GM18520 (cell line): Measurements from ENCODE around the gene SULT2B1.
A peak's percentile ranks its signal among the peaks of the same experiment; 100 is the strongest.

Experiments
- ATAC-seq: cut with Tn5 transposase; IDR thresholded peaks from one replicate; pipeline ENCODE4 v1.9.1; 2021; ENCODE audit not compliant: unreplicated experiment

Gene SULT2B1

GRCh38 chr19:48633148-48634035, 81.4 kb downstream of the SULT2B1 start:
- ATAC-seq: no peak

- no peak for ATAC-seq
Observed at GRCh38 chr19:48634036-48634342, 82.0 kb downstream of the SULT2B1 start.

GRCh38 chr19:48634424-48635262, 82.7 kb downstream of the SULT2B1 start:
- ATAC-seq: peak; percentile 24

GRCh38 chr19:48635263-48635965, 83.4 kb downstream of the SULT2B1 start:
- ATAC-seq: no peak

- no peak for ATAC-seq
Observed at GRCh38 chr19:48635966-48636858, 84.2 kb downstream of the SULT2B1 start.

- ATAC-seq: no peak
Observed at GRCh38 chr19:48636859-48637448, 85.0 kb downstream of the SULT2B1 start, which contains the start of gene DBP. DBP (minus strand) TSS chr19:48637379; CDS start chr19:48636994, 385 bp downstream.

GRCh38 chr19:48637449-48637947, 85.5 kb downstream of the SULT2B1 start:
- peak; percentile 75 for ATAC-seq

- peak; percentile 8 for ATAC-seq
Observed at GRCh38 chr19:48637948-48638830, 86.2 kb downstream of the SULT2B1 start.

- no peak for ATAC-seq
Observed at GRCh38 chr19:48638831-48639381, 86.9 kb downstream of the SULT2B1 start.

- no peak for ATAC-seq
Observed at GRCh38 chr19:48639483-48640375, 87.8 kb downstream of the SULT2B1 start.

- no peak for ATAC-seq
Observed at GRCh38 chr19:48641850-48642249, 89.9 kb downstream of the SULT2B1 start.

GRCh38 chr19:48642862-48643261, 90.9 kb downstream of the SULT2B1 start:
- ATAC-seq: no peak

GRCh38 chr19:48644355-48644754, 92.4 kb downstream of the SULT2B1 start:
- no peak for ATAC-seq

GRCh38 chr19:48644839-48645619, 93.1 kb downstream of the SULT2B1 start:
- ATAC-seq: no peak

GRCh38 chr19:48645620-48646000, 93.6 kb downstream of the SULT2B1 start:
- no peak for ATAC-seq

- ATAC-seq: peak; percentile 57
Observed at GRCh38 chr19:48646001-48646721, 94.2 kb downstream of the SULT2B1 start, which contains the start of gene CA11. CA11 (minus strand) TSS chr19:48646187; CDS start chr19:48645632, 555 bp downstream.
